Umbilical cord (tissue), 2 donors: Measurements from ENCODE around the gene PDZD2. TPM values are rescaled to one million over a fixed set of nuclear protein-coding genes. Genes with fewer than 3 reads are reported as not detected.

ENCODE experiments used
- DNase-seq: peaks from one replicate; pipeline ENCODE4 v3.0.0-alpha.2; 2015; ENCODE audit warnings: low spot score
- total RNA-seq: library from RNA; depleted of rRNA; stranded (reverse); fragments of >200 nt; gene quantifications from one replicate; pipeline ENCODE4 v1.2.3, GENCODE V29; 2014; ENCODE audit warnings: low replicate concordance; ENCODE audit not compliant: insufficient read depth

PDZD2 gene
- total RNA-seq, 1 donor from 2014 or later: 5.5 TPM

- no peak for DNase-seq
These were observed 222.7 kb downstream of the PDZD2 start for GRCh38 chr5:31861601-31862000.

GRCh38 chr5:31863991-31864411 lies 225.1 kb downstream of the PDZD2 start:
- DNase-seq: peak; percentile 58

GRCh38 chr5:31866166-31866565 lies 227.2 kb downstream of the PDZD2 start:
- no peak for DNase-seq

GRCh38 chr5:31867219-31867618 lies 228.3 kb downstream of the PDZD2 start:
- DNase-seq: no peak

GRCh38 chr5:31880449-31880848 lies 241.5 kb downstream of the PDZD2 start:
- DNase-seq: no peak

GRCh38 chr5:31884896-31885295 lies 246.0 kb downstream of the PDZD2 start:
- no peak for DNase-seq

GRCh38 chr5:31886206-31886605 lies 247.3 kb downstream of the PDZD2 start:
- DNase-seq: peak; percentile 30

GRCh38 chr5:31887556-31887955 lies 248.6 kb downstream of the PDZD2 start:
- no peak for DNase-seq

- DNase-seq: no peak
These were observed 249.6 kb downstream of the PDZD2 start for GRCh38 chr5:31888564-31888963.

- no peak for DNase-seq
These were observed 250.2 kb downstream of the PDZD2 start for GRCh38 chr5:31889001-31889561.

- DNase-seq: no peak
These were observed 251.1 kb downstream of the PDZD2 start for GRCh38 chr5:31890046-31890445.

- DNase-seq: no peak
These were observed 255.2 kb downstream of the PDZD2 start for GRCh38 chr5:31894141-31894540.

- DNase-seq: no peak
These were observed 256.4 kb downstream of the PDZD2 start for GRCh38 chr5:31895199-31895820.

- peak; percentile 33 for DNase-seq
These were observed 259.2 kb downstream of the PDZD2 start for GRCh38 chr5:31898036-31898632.

- no peak for DNase-seq
These were observed 261.4 kb downstream of the PDZD2 start for GRCh38 chr5:31900296-31900865.

- DNase-seq: no peak
These were observed 263.0 kb downstream of the PDZD2 start for GRCh38 chr5:31901807-31902530.

- no peak for DNase-seq
These were observed 269.5 kb downstream of the PDZD2 start for GRCh38 chr5:31908396-31908795.

GRCh38 chr5:31909073-31909472 lies 270.1 kb downstream of the PDZD2 start:
- DNase-seq: no peak

- no peak for DNase-seq
These were observed 272.6 kb downstream of the PDZD2 start for GRCh38 chr5:31911291-31912265.

- DNase-seq: no peak
These were observed 274.9 kb downstream of the PDZD2 start for GRCh38 chr5:31913808-31914207.

- DNase-seq: no peak
These were observed 277.4 kb downstream of the PDZD2 start for GRCh38 chr5:31916327-31916726.
